LoVo (cell line): ENCODE measurements around the gene TIGAR.
A peak's percentile ranks its signal among the peaks of the same experiment; 100 is the strongest.

Experiments used
- DNase-seq: peaks from one replicate; pipeline ENCODE4 v3.0.0-alpha.2; 2016; ENCODE audit warnings: low spot score

Gene TIGAR, protein sequence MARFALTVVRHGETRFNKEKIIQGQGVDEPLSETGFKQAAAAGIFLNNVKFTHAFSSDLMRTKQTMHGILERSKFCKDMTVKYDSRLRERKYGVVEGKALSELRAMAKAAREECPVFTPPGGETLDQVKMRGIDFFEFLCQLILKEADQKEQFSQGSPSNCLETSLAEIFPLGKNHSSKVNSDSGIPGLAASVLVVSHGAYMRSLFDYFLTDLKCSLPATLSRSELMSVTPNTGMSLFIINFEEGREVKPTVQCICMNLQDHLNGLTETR

GRCh38 chr12:4320853-4321701, at the start of gene TIGAR:
TSS of gene TIGAR (plus strand) at chr12:4321213. CDS start at chr12:4321272, 59 bp downstream.
- peak; percentile 99 for DNase-seq

GRCh38 chr12:4271717-4272423, 49.1 kb upstream of the TIGAR start:
- peak; percentile 78 for DNase-seq

DNA sequence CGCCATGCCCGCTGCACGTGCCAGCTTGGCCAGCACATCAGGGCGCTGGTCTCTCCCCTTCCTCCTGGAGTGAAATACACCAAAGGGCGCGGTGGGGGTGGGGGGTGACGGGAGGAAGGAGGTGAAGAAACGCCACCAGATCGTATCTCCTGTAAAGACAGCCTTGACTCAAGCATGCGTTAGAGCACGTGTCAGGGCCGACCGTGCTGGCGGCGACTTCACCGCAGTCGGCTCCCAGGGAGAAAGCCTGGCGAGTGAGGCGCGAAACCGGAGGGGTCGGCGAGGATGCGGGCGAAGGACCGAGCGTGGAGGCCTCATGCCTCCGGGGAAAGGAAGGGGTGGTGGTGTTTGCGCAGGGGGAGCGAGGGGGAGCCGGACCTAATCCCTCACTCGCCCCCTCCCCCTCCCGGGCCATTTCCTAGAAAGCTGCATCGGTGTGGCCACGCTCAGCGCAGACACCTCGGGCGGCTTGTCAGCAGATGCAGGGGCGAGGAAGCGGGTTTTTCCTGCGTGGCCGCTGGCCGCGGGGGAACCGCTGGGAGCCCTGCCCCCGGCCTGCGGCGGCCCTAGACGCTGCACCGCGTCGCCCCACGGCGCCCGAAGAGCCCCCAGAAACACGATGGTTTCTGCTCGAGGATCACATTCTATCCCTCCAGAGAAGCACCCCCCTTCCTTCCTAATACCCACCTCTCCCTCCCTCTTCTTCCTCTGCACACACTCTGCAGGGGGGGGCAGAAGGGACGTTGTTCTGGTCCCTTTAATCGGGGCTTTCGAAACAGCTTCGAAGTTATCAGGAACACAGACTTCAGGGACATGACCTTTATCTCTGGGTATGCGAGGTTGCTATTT, 48.4 kb upstream of the TIGAR start:
- no peak for DNase-seq

- no peak for DNase-seq
Observed at GRCh38 chr12:4273273-4273651, 47.8 kb upstream of the TIGAR start.

DNA sequence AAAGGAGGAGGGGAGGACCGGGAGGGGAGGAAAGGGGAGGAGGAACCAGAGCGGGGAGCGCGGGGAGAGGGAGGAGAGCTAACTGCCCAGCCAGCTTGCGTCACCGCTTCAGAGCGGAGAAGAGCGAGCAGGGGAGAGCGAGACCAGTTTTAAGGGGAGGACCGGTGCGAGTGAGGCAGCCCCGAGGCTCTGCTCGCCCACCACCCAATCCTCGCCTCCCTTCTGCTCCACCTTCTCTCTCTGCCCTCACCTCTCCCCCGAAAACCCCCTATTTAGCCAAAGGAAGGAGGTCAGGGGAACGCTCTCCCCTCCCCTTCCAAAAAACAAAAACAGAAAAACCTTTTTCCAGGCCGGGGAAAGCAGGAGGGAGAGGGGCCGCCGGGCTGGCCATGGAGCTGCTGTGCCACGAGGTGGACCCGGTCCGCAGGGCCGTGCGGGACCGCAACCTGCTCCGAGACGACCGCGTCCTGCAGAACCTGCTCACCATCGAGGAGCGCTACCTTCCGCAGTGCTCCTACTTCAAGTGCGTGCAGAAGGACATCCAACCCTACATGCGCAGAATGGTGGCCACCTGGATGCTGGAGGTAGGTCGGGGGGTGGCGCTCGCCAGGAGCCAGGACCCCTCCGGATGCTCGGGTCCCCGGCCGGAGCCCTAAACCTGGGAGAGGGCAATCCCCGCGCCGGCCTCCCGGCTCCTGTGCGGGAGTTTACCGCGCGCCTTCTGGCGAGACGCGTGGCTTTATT, 47.2 kb upstream of the TIGAR start, which contains the start of gene CCND2:
TSS of gene CCND2 (plus strand) at position 111 of the 744 bp plus-strand sequence. CDS start at position 390, 279 bp downstream.
- DNase-seq, result peak; percentile 88

- no peak for DNase-seq
Observed at GRCh38 chr12:4274396-4275015, 46.5 kb upstream of the TIGAR start.

GRCh38 chr12:4275016-4275869, 45.8 kb upstream of the TIGAR start:
- no peak for DNase-seq

DNA sequence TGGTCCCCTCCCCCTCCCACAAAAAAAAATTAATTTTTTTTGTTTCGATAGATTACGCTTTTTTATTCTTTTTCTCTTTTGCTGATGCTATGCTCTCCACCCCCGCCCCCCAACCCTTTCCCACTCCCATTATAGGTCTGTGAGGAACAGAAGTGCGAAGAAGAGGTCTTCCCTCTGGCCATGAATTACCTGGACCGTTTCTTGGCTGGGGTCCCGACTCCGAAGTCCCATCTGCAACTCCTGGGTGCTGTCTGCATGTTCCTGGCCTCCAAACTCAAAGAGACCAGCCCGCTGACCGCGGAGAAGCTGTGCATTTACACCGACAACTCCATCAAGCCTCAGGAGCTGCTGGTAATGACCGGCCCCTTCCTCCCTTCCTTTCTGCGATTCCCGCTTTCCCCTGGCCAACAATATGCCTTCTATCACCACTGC, 45.1 kb upstream of the TIGAR start:
- no peak for DNase-seq

DNA sequence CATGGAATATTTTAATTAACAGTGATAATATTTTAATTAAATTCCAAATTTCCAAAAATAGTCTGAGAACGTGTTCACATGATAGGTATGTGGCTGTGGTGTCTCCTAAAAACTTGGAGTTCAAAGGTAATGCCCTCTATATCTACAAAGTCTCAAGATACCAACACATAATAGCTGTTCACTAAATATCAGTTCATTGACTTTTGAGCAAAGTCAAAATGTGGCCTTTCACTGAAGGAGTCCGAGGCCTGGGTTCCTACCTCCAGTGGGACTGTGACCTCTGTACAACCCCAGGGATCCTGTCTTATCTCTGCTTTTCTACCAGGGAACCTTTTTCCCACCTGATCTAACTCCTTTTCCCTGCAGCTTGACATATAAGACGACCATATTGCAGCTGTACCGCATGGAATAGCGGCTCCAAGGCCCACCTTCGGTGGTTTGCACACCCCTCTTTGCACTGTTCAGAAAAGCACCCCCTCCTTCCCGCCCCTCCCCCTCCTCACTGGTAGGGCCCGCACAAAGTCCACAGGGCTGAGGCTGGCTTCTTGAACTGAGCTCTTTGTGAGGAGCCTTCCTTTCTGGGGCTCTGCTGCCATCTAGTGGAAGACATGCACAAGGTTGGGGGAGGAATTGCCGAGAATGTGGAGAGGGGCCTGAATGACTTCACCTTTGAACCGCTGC, 44.3 kb upstream of the TIGAR start:
- peak; percentile 92 for DNase-seq

DNA sequence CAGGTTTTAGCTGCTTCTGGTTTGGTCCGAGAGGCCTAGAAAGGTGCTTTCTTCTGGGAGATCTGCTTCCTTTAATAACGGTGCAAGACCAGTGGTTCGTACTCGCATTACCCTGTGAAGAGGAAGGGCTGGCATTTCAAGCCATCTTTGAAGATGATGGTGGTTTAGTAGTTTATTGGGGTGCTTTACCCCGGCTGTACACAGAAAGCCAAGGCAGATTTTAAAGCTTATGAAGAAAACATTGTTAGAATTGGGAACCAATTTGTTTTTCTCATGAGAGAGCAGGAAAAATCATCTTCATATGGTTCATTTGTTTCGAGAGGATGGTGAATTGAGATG, 43.8 kb upstream of the TIGAR start:
- no peak for DNase-seq

- DNase-seq, result no peak
Observed at GRCh38 chr12:4277857-4278256, 43.2 kb upstream of the TIGAR start.

DNA sequence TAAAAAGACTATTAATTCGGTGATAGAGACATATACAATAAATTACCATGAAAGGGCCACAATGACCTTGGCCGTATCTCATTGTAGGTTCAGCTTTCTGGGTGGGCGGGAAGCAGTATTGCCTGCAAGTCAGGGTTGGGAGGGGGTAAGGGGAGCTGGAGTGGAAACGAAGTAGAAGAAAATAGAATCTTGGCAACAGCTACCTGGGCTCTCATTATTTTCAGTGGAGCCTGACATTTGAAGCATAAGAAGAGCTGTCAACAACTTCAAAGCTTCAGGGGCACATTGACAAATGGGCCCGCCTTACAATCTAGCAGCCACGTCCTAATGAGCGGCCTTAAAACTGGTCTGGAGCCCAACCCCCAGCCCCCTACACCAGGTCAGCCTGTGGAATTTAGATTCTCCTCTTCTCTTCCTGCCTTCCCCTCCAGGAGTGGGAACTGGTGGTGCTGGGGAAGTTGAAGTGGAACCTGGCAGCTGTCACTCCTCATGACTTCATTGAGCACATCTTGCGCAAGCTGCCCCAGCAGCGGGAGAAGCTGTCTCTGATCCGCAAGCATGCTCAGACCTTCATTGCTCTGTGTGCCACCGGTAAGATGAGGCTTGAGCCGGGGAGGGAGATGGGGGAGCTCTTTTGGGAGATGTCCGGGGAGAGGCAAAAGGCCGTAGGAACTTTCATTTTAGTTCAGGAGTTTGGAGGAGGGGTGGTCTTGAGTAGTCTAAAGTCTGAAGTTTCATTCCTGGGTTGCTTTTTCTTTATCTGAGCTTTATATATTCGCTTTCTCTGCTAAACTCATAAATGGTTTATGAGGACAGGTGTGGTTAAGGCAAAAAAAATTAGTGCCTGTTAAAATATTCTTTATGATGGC, 42.5 kb upstream of the TIGAR start:
- no peak for DNase-seq

DNA sequence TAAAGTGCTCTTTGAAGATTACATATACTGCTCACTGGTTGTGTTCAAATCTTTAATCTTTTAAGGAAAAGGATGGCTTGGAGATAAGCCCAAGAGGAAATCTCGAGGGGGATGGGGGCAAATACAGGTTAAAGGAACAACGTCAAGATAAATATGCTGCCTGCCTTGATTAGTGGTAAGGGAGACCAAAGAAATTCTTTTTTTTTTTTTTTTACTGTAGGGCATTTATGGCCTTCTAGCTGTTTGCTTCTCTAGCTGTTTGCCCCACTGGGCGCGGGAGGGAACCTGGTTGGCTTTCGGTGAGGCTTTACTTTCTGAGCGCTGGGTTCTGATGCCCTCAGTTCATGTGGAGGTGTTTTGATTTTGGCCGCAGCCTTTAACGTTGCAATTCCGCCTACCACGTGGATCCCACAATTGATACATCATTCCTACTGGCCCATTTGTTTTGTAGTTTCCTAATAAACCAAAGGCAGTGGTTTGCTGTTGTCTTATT, 41.8 kb upstream of the TIGAR start:
- no peak for DNase-seq

GRCh38 chr12:4280351-4281163, 40.5 kb upstream of the TIGAR start:
- no peak for DNase-seq

GRCh38 chr12:4281173-4281654, 39.8 kb upstream of the TIGAR start:
- DNase-seq, result no peak

DNA sequence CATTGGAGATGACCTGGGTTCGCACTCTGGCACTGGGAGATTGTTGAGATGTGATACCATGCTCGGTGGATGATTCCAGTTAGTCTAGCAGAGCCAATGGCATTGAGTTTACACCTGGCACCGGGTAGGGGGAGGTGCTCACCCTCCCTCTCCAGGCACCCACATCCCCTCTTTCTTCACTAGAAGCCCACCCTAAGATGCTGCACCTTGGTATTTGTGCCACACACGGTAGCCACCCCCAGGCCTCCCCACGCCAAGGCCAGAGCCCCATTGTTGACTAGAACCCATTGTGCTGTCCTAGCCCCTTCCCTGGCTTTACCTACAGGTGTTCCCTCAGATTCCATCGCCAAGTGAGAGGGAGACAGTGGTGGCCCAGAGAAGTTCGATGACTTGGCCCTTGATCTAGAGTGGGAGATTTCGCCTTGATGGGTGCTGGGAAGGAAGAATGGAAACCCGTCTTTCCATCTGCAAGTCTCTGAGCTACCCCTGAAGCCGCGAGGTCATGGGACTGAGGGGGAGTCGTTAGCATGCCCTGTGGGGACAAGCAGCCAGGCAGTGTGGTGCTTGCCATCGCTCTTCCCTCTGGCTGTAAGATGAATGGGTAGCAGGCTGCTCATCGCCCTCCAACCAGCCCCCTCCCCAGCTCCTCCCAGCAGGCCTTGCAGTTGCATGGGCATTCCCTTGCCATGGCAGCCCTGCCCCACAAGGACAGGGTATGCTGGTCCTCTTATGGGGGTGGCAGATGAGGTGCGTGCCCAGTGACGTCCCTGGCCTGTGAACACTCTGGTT, 38.7 kb upstream of the TIGAR start:
- DNase-seq, result no peak
